Measurements from ENCODE around the gene DLGAP1.

The DLGAP1 gene

DNA sequence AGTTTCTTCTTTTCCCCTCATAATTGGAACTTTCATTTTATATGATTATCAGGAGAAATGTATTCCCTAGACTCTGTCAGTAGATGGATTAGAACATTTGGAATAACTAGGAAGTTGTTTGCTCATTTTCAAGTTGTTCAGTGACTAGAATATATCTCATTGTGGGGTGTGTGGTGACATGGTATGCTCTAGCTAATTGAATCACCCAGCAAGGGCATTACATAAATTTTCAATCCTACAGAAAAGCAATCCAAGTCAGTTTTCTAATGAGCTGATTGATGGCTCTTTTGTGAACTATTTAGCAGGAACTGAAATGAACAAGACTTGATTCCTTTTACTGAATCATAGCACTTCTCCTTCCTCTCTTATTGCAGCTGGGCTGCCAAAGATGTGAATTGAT is 543.7 kb downstream of the DLGAP1 start:
- H3K4me3 ChIP-seq (ENCODE audit: low read depth, low read length), result no peak overlapping the region
- TF ChIP-seq, protein P1, sequence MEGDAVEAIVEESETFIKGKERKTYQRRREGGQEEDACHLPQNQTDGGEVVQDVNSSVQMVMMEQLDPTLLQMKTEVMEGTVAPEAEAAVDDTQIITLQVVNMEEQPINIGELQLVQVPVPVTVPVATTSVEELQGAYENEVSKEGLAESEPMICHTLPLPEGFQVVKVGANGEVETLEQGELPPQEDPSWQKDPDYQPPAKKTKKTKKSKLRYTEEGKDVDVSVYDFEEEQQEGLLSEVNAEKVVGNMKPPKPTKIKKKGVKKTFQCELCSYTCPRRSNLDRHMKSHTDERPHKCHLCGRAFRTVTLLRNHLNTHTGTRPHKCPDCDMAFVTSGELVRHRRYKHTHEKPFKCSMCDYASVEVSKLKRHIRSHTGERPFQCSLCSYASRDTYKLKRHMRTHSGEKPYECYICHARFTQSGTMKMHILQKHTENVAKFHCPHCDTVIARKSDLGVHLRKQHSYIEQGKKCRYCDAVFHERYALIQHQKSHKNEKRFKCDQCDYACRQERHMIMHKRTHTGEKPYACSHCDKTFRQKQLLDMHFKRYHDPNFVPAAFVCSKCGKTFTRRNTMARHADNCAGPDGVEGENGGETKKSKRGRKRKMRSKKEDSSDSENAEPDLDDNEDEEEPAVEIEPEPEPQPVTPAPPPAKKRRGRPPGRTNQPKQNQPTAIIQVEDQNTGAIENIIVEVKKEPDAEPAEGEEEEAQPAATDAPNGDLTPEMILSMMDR (IDR thresholded peaks at IDR 0.05; ENCODE audit: insufficient read depth, low read depth, low read length, missing control alignments), result no peak
- no peak for DNase-seq (ENCODE audit: low read depth)

DNA sequence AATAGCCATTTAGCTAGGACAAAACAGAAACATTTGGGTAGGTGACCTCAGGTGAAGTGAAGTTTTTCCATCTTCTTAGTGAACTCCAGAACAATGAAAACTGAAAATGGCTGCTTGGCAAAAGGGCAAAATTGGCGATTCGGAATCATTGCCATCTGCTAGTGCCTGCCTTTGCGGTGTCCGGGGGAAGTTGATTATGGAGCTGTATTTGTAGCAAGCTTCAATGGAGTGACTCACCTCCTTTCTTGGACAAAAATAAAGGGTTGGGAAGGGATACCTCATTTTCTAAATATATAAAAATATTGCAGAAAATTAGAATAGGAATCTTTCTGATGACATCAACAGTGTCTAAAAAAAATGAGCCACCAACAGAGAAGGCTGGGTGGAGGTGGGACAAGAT is 544.6 kb downstream of the DLGAP1 start:
- H3K4me3 ChIP-seq (ENCODE audit: low read depth, low read length), result no peak overlapping the region
- TF ChIP-seq, protein P1 (IDR thresholded peaks at IDR 0.05; ENCODE audit: insufficient read depth, low read depth, low read length, missing control alignments), result no peak
- DNase-seq (ENCODE audit: low read depth), result no peak

DNA sequence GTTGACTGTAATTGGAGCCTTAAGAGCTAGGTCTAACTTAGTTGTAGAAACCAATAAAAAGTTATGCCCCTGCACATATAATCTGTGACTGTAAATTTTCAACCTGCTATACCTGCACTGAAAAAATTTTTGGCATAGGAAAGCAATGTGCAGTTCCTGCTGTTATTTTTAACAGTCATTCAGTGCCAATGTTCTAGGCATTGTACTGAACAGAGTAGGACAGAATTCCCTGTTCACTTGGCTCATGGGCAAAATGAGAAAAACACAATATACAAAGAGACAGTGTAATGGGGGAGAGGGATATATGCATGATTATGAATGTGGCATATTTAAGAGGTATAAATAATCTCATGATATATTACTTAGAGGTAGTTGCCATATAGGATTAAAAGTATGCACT is 547.2 kb downstream of the DLGAP1 start:
- DNase-seq (ENCODE audit: low read depth), result no peak
- no peak overlapping the region for H3K4me3 ChIP-seq (ENCODE audit: low read depth, low read length)
- TF ChIP-seq, protein P1 (IDR thresholded peaks at IDR 0.05; ENCODE audit: insufficient read depth, low read depth, low read length, missing control alignments), result no peak

DNA sequence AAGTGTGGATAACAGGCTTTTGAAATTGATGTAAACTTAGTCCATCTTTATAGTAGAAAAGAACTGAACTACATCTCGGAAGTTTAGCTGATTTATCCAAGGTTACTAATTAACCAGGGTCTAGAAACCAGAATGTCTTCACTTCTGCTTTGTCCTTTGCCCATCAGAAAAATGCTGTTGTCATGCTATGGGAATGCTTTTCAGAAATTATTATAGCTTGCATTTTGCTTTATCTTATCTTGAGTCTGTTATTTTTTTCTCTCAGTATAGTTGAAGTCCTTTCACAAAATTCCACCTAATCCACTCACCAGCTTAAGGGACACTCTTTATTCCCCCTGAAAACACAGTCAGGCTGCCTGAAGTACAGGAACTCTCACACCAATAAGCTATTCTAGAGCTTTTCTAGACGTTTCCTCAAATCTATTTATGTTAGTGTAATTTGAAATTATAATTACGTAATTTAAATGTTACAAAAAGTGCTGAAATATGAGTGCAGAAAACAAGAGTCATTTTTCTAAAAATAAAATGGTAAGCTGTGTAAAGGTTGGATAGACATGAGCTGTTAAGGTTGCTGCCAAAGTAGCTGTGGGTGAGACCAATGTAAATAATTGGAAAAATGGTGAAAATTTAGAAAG is 548.9 kb downstream of the DLGAP1 start:
- TF ChIP-seq, protein P1 (IDR thresholded peaks at IDR 0.05; ENCODE audit: insufficient read depth, low read depth, low read length, missing control alignments), result no peak
- no peak for DNase-seq (ENCODE audit: low read depth)

DNA sequence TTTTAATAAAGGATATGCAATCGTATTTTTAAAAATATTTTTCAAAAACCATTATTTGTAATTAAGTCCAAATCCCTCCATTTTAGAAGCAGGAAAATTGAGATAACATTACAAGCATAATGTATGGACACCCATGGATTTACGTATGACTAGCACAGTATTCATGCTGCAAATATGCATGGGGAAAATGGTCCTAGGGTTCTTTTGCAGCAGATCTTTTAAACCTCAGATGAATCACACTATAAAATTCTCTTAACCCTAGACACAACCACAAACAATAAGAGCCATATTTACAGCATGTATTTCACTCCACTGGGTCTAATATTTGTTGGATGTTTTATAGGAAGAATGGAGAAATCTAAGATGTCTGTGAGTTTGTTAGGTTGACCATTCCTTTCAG is 551.8 kb downstream of the DLGAP1 start:
- H3K4me3 ChIP-seq (ENCODE audit: low read depth, low read length), result no peak overlapping the region
- no peak for DNase-seq (ENCODE audit: low read depth)
- TF ChIP-seq, protein P1 (IDR thresholded peaks at IDR 0.05; ENCODE audit: insufficient read depth, low read depth, low read length, missing control alignments), result no peak

More for the DNA sequence above, 548.9 kb downstream of the DLGAP1 start:
- no peak overlapping the region for H3K4me3 ChIP-seq (ENCODE audit: low read depth, low read length)

DNA sequence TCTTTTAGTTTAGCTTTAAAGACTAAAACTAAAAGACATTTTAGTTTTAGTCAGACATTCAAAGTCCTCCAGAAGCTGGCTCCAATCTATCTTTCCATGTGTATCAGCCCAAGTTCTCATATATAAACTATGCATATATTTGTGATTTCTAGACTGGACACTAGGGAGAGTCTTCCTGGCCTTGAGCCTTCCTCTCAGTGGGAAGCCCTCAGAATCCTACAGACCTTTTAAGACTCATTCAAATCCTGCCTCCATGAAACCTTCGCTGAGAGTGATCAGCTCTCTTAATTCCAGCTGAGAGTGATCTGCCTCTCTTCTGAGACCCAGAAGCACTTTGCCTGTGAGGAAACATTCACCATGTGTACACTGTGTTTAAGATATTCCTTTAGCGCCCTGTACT is 552.4 kb downstream of the DLGAP1 start:
- TF ChIP-seq, protein P1 (IDR thresholded peaks at IDR 0.05; ENCODE audit: insufficient read depth, low read depth, low read length, missing control alignments), result no peak
- DNase-seq (ENCODE audit: low read depth), result no peak
- no peak overlapping the region for H3K4me3 ChIP-seq (ENCODE audit: low read depth, low read length)

DNA sequence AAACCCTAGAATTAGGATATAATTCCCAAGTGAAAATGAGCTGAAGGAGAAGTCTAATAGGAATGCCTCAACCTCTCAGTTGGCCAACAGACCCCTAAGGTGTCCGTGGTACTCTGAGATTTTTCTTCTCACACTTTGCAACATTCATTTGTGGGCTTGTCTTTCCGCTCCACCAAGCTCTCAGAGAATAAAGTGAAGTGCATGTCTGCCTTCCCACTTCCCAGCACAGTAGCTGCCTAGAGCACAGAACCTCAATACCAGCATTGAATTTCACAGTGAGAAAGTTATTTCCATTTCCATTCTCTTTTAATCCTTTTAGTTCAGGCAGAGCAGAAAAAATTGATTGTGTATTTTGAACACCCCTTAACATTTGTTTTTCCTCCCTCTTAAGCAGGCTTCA is 553.3 kb downstream of the DLGAP1 start:
- H3K4me3 ChIP-seq (ENCODE audit: low read depth, low read length), result no peak overlapping the region
- DNase-seq (ENCODE audit: low read depth), result no peak
- TF ChIP-seq, protein P1 (IDR thresholded peaks at IDR 0.05; ENCODE audit: insufficient read depth, low read depth, low read length, missing control alignments), result no peak
